WI38 (cell line): ENCODE data around the gene CCIN.

ENCODE experiments used
- H3K4me3 ChIP-seq: 2 replicates; pipeline ENCODE4 v1.5.1; 2011; ENCODE audit warnings: low read depth, mild to moderate bottlenecking, control low read depth, low read length
- CTCF ChIP-seq: IDR thresholded peaks from 2 replicates; pipeline ENCODE4 v1.5.1; 2012; ENCODE audit warnings: low read depth, mild to moderate bottlenecking, control low read depth, low read length

The CCIN gene

GRCh38 chr9:36147441-36148175 lies 21.6 kb upstream of the CCIN start:
- no peak for TF ChIP-seq CTCF
- no peak overlapping the region for H3K4me3 ChIP-seq

- TF ChIP-seq CTCF, result no peak
These were observed 20.7 kb upstream of the CCIN start for GRCh38 chr9:36148311-36149051.

GRCh38 chr9:36149197-36149596 lies 20.0 kb upstream of the CCIN start:
- no peak for TF ChIP-seq CTCF
- no peak overlapping the region for H3K4me3 ChIP-seq

More at GRCh38 chr9:36148311-36149051, 20.7 kb upstream of the CCIN start:
- H3K4me3 ChIP-seq, result no peak overlapping the region

- H3K4me3 ChIP-seq, result no peak overlapping the region
- TF ChIP-seq CTCF, result no peak
These were observed 18.4 kb upstream of the CCIN start for GRCh38 chr9:36150574-36151315.

GRCh38 chr9:36151316-36152210 lies 17.6 kb upstream of the CCIN start:
- no peak overlapping the region for H3K4me3 ChIP-seq

More at GRCh38 chr9:36151316-36152210, 17.6 kb upstream of the CCIN start:
- TF ChIP-seq CTCF, result no peak
